Measurements from ENCODE around the gene FAM76B.

FAM76B gene

DNA sequence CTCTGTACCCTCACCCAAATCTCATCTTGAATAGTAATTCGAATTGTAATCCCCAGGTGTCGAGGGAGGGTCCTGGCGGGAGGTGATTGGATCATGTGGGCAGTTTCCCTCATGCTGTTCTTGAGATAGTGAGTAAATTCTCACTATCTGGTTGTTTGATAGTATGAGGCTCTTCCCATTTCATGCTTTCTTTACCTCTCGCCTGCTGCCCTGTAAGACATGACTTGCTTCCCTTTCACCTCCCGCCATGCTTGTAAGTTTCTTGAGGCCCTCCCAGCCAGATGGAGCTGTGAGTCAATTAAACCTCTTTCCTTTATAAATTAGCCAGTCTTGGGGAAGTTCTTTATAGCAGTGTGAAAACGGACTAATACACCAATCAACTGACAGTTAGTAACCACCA lies 60.1 kb downstream of the FAM76B start:
- no peak for DNase-seq (ENCODE audit: low read depth)

- DNase-seq (ENCODE audit: low read depth), result no peak
Observed at GRCh38 chr11:95728790-95729189, 60.8 kb downstream of the FAM76B start.

GRCh38 chr11:95728094-95728493 lies 61.5 kb downstream of the FAM76B start:
- DNase-seq (ENCODE audit: low read depth), result no peak

GRCh38 chr11:95727620-95728019 lies 62.0 kb downstream of the FAM76B start:
- DNase-seq (ENCODE audit: low read depth), result no peak

DNA sequence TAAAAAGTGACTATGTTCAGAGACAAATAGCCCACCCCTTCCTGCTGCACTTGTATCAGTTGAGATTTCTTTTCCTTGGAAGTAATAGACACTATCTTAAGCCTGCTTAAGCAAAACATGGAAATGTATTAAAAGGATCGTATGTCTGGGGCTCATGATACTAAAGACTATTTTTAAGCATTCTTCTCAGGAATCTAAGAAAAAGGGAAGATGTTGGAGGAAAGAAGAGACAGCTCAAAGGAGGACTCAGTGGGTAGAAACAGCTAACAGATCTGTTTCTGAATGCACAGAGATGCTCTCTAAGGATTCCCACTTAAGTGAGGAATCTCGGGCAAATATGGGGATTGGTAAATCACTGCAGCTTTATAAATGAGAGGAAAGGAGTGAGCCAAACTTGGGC lies 62.5 kb downstream of the FAM76B start:
- DNase-seq (ENCODE audit: low read depth), result no peak

DNA sequence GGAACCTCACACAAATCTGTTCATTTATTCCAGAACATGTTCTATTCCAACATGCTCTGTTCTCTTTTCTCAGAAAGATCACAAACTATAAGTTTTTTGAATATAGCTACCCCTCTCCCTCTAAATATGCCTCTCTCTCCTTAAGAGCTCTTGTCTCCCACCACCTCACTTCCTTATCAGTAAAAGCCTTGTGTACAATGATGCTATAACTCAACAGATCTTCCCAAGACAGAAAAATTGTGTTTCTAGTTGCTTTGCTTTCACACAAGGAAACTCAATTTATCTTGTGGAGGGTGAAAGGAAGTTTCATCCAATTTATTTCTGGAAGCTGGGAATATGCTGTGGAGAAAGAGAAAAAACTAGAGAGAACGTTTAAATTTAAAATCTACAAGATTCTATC lies 64.4 kb downstream of the FAM76B start:
- no peak for DNase-seq (ENCODE audit: low read depth)

GRCh38 chr11:95723361-95723942 lies 66.1 kb downstream of the FAM76B start:
- DNase-seq (ENCODE audit: low read depth), result no peak

- DNase-seq (ENCODE audit: low read depth), result no peak
Observed at GRCh38 chr11:95720195-95720594, 69.4 kb downstream of the FAM76B start.

Measured in EH (cell line).